CD4-positive, CD25-positive, alpha-beta regulatory T cell (primary cell): ENCODE results near the gene SLC25A43. TPM values are rescaled to one million over a fixed set of nuclear protein-coding genes. Genes with fewer than 3 reads are reported as not detected.
"Not testable (repeated sequence)": the region's sequence is repeated elsewhere in the genome, so short reads cannot be mapped to it uniquely, and the experiment has no call there.

Experiments
- ATAC-seq, 2 donors: fragments of 150-1000 bp; cut with Tn5 transposase; one replicate each; pipeline ENCODE4 v1.10.0; 2021; ENCODE audit warnings: low read depth in 2 of 2, moderate number of reproducible peaks in 2 of 2, moderate library complexity in 1 of 2
- DNase-seq, 3 donors: peaks; one replicate each; pipeline versions ENCODE4 v3.0.0 to v3.0.0-alpha.2; 2012 to 2022; ENCODE audit warnings: mixed read lengths in 1 of 3
- H3K27ac ChIP-seq: one replicate; pipeline ENCODE4 v1.7.0; 2013; ENCODE audit warnings: mild to moderate bottlenecking, low read length; ENCODE audit not compliant: insufficient read depth, poor library complexity, severe bottlenecking
- H3K27me3 ChIP-seq: one replicate; pipeline ENCODE4 v1.7.0; 2013; ENCODE audit warnings: low read length; ENCODE audit not compliant: control insufficient read depth, insufficient read depth
- H3K36me3 ChIP-seq: one replicate; pipeline ENCODE4 v1.7.0; 2013; ENCODE audit warnings: mild to moderate bottlenecking, low read length, moderate library complexity; ENCODE audit not compliant: control insufficient read depth, insufficient read depth
- H3K4me1 ChIP-seq: 2 replicates; pipeline ENCODE4 v1.7.0; 2013; ENCODE audit warnings: mild to moderate bottlenecking, low read length; ENCODE audit not compliant: insufficient read depth, control insufficient read depth, poor library complexity, severe bottlenecking
- H3K4me3 ChIP-seq: one replicate; pipeline ENCODE4 v1.7.0; 2013; ENCODE audit warnings: low read depth, mild to moderate bottlenecking, low read length, moderate library complexity
- H3K9me3 ChIP-seq, 2 experiments: 1 replicate in 1 of 2; 2 replicates in 1 of 2; pipeline ENCODE4 v1.7.0; 2013; ENCODE audit warnings: low read length in 2 of 2, mild to moderate bottlenecking in 1 of 2, moderate library complexity in 1 of 2; ENCODE audit not compliant: control insufficient read depth in 2 of 2
- H3K27ac Mint-ChIP-seq, 3 donors: one replicate each; pipeline ENCODE4 v1.8.0; 2020 to 2022; ENCODE audit warnings: mild to moderate bottlenecking in 3 of 3, mixed read lengths in 3 of 3, moderate library complexity in 2 of 3
- H3K27me3 Mint-ChIP-seq: one replicate; pipeline ENCODE4 v1.8.0; 2022; ENCODE audit warnings: mild to moderate bottlenecking, mixed read lengths
- H3K36me3 Mint-ChIP-seq: one replicate; pipeline ENCODE4 v1.8.0; 2020; ENCODE audit warnings: mixed read lengths
- H3K4me1 Mint-ChIP-seq, 4 donors: one replicate each; pipeline ENCODE4 v1.8.0; 2020 to 2022; ENCODE audit warnings: mixed read lengths in 4 of 4, mild to moderate bottlenecking in 1 of 4
- H3K4me3 Mint-ChIP-seq, 4 donors: one replicate each; pipeline ENCODE4 v1.8.0; 2020 to 2022; ENCODE audit warnings: mild to moderate bottlenecking in 4 of 4, mixed read lengths in 4 of 4, moderate library complexity in 3 of 4
- H3K9me3 Mint-ChIP-seq, 7 donors: one replicate each; pipeline ENCODE4 v1.8.0; 2020 to 2022; ENCODE audit warnings: mixed read lengths in 7 of 7, mild to moderate bottlenecking in 3 of 7, moderate library complexity in 2 of 7
- polyA plus RNA-seq, 4 donors: library from polyadenylated mRNA; unstranded; fragments of 300-500 nt; fragmentation: Illumina TruSeq; gene quantifications; one replicate each; pipeline ENCODE4 v1.2.3, GENCODE V29; 2021
- total RNA-seq: library from RNA; stranded (reverse); gene quantifications from one replicate; pipeline ENCODE4 v1.2.3, GENCODE V29; 2022

Gene SLC25A43
- total and polyA plus RNA-seq, 5 donors from 2014 or later: 2.6 to 4.9 (median 3.1) TPM

GRCh38 chrX:119423631-119424030, 24.5 kb downstream of the SLC25A43 start:
- Mint-ChIP-seq H3K4me3 (no peak overlapping the region), H3K4me1 (peaks cover 0 to 7% (median 0%) of the 10 kb centered on the region in 4 donors), H3K9me3 (no peaks in the 10 kb centered on the region), H3K27me3 (no peaks in the 10 kb centered on the region), H3K36me3 (peaks cover 4% of the 10 kb centered on the region), H3K27ac (no peak overlapping the region)
- H3K4me1 ChIP-seq: no peaks in the 10 kb centered on the region
- DNase-seq (peak in 1 of 3 donors; percentile 11), ATAC-seq (no peak)
- H3K9me3 ChIP-seq: no peaks in the 10 kb centered on the region
- no peaks in the 10 kb centered on the region for H3K27me3 ChIP-seq
- H3K4me3 ChIP-seq: no peak overlapping the region
- H3K36me3 ChIP-seq: no peaks in the 10 kb centered on the region
- H3K27ac ChIP-seq: no peak overlapping the region

- Mint-ChIP-seq H3K4me3 (no peak overlapping the region), H3K9me3 (no peaks in the 10 kb centered on the region), H3K4me1 (peaks cover 0 to 7% (median 0%) of the 10 kb centered on the region in 4 donors), H3K27me3 (no peaks in the 10 kb centered on the region), H3K36me3 (peaks cover 4% of the 10 kb centered on the region), H3K27ac (peak overlapping the region in 1 of 3 donors; percentile 10)
- no peaks in the 10 kb centered on the region for H3K9me3 ChIP-seq
- no peaks in the 10 kb centered on the region for H3K4me1 ChIP-seq
- no peak overlapping the region for H3K27ac ChIP-seq
- H3K36me3 ChIP-seq: no peaks in the 10 kb centered on the region
- no peak for DNase-seq
- no peaks in the 10 kb centered on the region for H3K27me3 ChIP-seq
- no peak for ATAC-seq
- no peak overlapping the region for H3K4me3 ChIP-seq
Measured at GRCh38 chrX:119424999-119425398, 25.9 kb downstream of the SLC25A43 start.

GRCh38 chrX:119427024-119427794, 28.1 kb downstream of the SLC25A43 start:
- DNase-seq (peak in 1 of 3 donors; percentile 42), ATAC-seq (no peak)
- H3K36me3 ChIP-seq: no peaks in the 10 kb centered on the region
- Mint-ChIP-seq H3K36me3 (peaks cover 2% of the 10 kb centered on the region), H3K9me3 (no peaks in the 10 kb centered on the region), H3K4me3 (no peak overlapping the region), H3K4me1 (peaks cover 0 to 7% (median 0%) of the 10 kb centered on the region in 4 donors), H3K27me3 (no peaks in the 10 kb centered on the region), H3K27ac (peak overlapping the region in 2 of 3 donors; percentile 50 to 73)
- no peak overlapping the region for H3K4me3 ChIP-seq
- no peaks in the 10 kb centered on the region for H3K4me1 ChIP-seq
- no peak overlapping the region for H3K27ac ChIP-seq
- H3K9me3 ChIP-seq: no peaks in the 10 kb centered on the region
- no peaks in the 10 kb centered on the region for H3K27me3 ChIP-seq

- Mint-ChIP-seq H3K27me3 (no peaks in the 10 kb centered on the region), H3K9me3 (no peaks in the 10 kb centered on the region), H3K27ac (peak overlapping the region in 1 of 3 donors; percentile 50), H3K4me3 (no peak overlapping the region), H3K4me1 (peaks cover 0 to 7% (median 0%) of the 10 kb centered on the region in 4 donors), H3K36me3 (no peaks in the 10 kb centered on the region)
- no peak overlapping the region for H3K27ac ChIP-seq
- H3K4me3 ChIP-seq: no peak overlapping the region
- H3K4me1 ChIP-seq: no peaks in the 10 kb centered on the region
- no peaks in the 10 kb centered on the region for H3K36me3 ChIP-seq
- H3K27me3 ChIP-seq: no peaks in the 10 kb centered on the region
- ATAC-seq: no peak
- no peak for DNase-seq
- no peaks in the 10 kb centered on the region for H3K9me3 ChIP-seq
Measured at GRCh38 chrX:119427795-119428185, 28.7 kb downstream of the SLC25A43 start.

- Mint-ChIP-seq H3K27me3 (no peaks in the 10 kb centered on the region), H3K36me3 (peaks cover 9% of the 10 kb centered on the region), H3K27ac (no peak overlapping the region), H3K9me3 (peaks cover 0 to 7% (median 0%) of the 10 kb centered on the region in 7 donors), H3K4me3 (no peak overlapping the region), H3K4me1 (peaks cover 0 to 7% (median 0%) of the 10 kb centered on the region in 4 donors)
- Histone ChIP-seq H3K4me3 (no peak overlapping the region), H3K4me1 (no peaks in the 10 kb centered on the region), H3K9me3 (no peaks in the 10 kb centered on the region), H3K27ac (no peak overlapping the region), H3K36me3 (no peaks in the 10 kb centered on the region), H3K27me3 (no peaks in the 10 kb centered on the region)
- DNase-seq: no peak
- no peak for ATAC-seq
Measured at GRCh38 chrX:119429471-119429870, 30.3 kb downstream of the SLC25A43 start.

GRCh38 chrX:119441295-119441694, 42.2 kb downstream of the SLC25A43 start:
- H3K9me3 Mint-ChIP-seq, H3K36me3 Mint-ChIP-seq, ATAC-seq: not testable (repeated sequence)

GRCh38 chrX:119442286-119442685, 43.1 kb downstream of the SLC25A43 start:
- H3K4me1 ChIP-seq: no peaks in the 10 kb centered on the region
- no peak overlapping the region for H3K27ac ChIP-seq
- H3K4me3 ChIP-seq: no peak overlapping the region
- H3K27me3 ChIP-seq: no peaks in the 10 kb centered on the region
- H3K36me3 ChIP-seq: no peaks in the 10 kb centered on the region
- H3K4me1 Mint-ChIP-seq: no peaks in the 10 kb centered on the region
- no peak for ATAC-seq
- H3K36me3 Mint-ChIP-seq: no peaks in the 10 kb centered on the region
- H3K4me3 Mint-ChIP-seq: no peak overlapping the region
- no peaks in the 10 kb centered on the region for H3K27me3 Mint-ChIP-seq
- H3K9me3 Mint-ChIP-seq: peaks cover 0 to 3% (median 0%) of the 10 kb centered on the region in 7 donors
- DNase-seq: no peak
- H3K9me3 ChIP-seq: no peaks in the 10 kb centered on the region
- no peak overlapping the region for H3K27ac Mint-ChIP-seq

More at GRCh38 chrX:119441295-119441694, 42.2 kb downstream of the SLC25A43 start:
- not testable (repeated sequence) for H3K4me1 Mint-ChIP-seq, H3K36me3 ChIP-seq, DNase-seq, H3K4me3 Mint-ChIP-seq, H3K4me1 ChIP-seq, H3K27me3 Mint-ChIP-seq, H3K27ac Mint-ChIP-seq, H3K27me3 ChIP-seq, H3K9me3 ChIP-seq, H3K4me3 ChIP-seq, H3K27ac ChIP-seq

GRCh38 chrX:119453202-119453601, 54.1 kb downstream of the SLC25A43 start:
- Histone ChIP-seq H3K9me3 (no peaks in the 10 kb centered on the region), H3K27me3 (no peaks in the 10 kb centered on the region), H3K36me3 (no peaks in the 10 kb centered on the region), H3K27ac (no peak overlapping the region), H3K4me3 (no peak overlapping the region), H3K4me1 (no peaks in the 10 kb centered on the region)
- H3K4me3 Mint-ChIP-seq: no peak overlapping the region
- DNase-seq: no peak
- no peak for ATAC-seq
- H3K9me3 Mint-ChIP-seq: no peaks in the 10 kb centered on the region
- peaks cover 3% of the 10 kb centered on the region for H3K36me3 Mint-ChIP-seq
- no peak overlapping the region for H3K27ac Mint-ChIP-seq
- H3K27me3 Mint-ChIP-seq: no peaks in the 10 kb centered on the region
- peaks cover 0 to 5% (median 0%) of the 10 kb centered on the region in 4 donors for H3K4me1 Mint-ChIP-seq
